ENCODE data around the gene CENPF.
"Not testable (repeated sequence)": the region's sequence is repeated elsewhere in the genome, so short reads cannot be mapped to it uniquely, and the experiment has no call there.

The CENPF gene

GRCh38 chr1:214660900-214661299, 57.9 kb downstream of the CENPF start:
- peak; percentile 90 for DNase-seq

DNA sequence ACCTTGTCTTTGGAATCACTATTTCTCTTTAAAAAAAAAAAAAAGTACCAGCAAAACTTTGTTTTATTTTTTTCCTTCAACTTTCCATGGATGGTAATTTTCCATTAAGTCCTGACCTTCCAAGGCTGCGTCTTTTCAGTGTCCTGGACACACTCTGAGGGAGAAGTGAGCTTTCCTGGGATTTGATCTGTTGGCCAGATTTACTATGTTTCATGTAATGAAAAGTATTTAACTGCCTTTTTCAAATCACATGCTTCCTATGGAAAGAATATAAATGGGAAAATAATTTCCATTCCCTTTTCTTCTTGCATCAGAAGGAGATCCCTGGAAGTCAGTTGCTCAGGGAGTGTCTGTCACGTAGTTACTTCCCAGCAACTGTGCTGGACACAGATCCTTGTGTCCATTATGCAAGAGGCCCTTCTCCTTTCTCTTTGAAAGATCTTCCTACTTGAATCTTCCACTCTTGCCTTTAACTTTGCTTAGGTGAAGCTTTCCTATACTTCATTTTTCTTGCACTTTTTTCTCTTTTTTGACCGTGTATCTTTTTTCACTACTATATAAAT, 59.3 kb downstream of the CENPF start:
- no peak for DNase-seq

DNA sequence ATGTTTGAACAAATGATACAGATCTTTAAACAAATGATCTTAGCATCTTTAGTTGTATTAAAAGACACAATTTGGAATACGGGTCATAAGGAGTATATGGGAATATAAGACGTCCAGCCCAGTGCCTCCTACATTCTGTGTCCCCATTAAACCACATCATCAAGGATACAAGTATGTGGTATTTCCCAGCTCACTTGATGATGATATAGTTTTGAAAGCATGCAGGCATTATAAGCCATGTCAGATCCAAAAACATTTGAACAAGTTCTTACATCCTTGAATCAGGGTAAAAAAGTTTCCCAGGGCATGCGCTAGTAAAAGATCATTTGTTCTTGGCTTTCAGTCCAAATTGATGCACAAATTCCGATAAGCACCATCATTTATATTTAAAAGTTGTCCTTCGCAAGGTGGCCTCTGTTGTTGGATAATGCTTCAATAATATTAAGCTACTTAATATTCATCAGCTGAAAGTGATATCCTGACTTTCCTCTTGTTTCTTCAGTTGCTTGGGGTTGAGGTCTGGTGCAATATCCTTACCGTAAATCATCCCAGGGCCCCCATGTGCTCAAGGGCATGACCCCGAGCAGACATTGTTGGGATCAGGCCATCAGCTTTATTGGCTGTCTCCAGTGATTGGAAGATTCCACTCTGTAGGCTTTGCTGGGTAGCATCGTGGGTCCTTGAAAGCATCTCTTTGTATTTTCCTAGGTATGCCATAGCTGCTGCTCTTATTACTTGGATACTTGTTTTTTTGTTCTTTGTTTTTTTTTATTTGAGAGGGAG, 61.8 kb downstream of the CENPF start:
- DNase-seq: peak; percentile 58

DNA sequence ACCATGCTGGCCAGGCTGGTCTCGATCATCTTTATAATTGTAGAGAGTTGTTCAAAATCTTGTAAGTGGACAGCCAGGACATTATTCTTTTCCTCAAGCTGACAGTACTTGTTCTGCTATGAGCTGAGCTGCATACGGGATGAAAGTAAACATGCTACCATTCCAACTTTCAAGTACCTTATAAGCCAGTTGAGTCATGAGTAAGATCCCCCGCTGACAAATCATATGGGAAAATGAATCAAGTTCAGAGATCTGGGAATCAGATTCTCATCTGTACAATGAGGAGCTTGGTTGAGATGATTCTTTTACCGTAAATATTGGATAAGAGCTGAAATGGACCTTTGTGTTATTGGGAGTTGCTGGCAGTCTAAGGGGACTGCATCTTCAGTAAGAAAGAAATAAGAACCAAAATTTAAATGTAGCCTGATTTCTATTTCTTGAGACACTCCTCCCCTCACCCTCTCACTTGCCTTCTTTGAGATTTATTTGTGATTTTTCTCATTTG, 62.7 kb downstream of the CENPF start:
- DNase-seq: peak; percentile 22

DNA sequence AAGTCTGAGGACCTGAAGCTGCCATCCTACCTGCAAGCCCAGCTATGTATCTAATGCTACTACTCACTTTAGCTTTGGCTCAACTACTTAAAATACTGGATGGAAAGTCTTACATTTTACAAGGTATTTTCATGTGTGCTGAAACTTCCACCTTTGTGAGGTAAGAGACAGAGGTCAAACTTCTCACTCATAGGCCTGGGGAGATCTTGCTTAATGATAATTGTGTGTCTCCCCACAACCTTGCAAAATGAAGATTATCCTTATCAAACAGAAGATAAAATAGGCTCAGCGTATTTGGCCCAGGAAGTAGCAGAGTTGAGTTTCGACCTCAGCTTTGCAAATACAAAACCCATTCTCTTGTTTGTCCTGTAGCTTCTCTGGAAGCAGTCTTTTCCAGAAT, 63.7 kb downstream of the CENPF start:
- DNase-seq: no peak

DNA sequence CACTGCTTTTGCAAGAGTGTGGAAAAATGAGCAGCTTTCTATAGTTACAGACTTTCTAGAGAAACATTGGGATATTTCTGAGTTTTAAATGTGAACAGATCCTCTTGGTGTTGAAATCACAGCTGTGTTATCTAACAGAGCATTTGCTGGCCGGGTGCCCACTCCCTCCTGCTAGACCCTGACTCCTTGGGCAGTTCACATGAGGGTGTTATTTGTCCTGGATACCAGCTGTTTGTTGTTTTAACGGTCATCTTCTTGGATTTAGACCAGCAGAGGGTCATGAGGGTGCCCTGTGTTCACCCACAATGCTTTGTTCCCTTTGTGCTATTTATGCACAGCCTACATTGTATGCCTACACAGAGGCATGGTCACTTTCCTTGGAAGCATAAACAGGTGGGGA, 67.1 kb downstream of the CENPF start:
- DNase-seq: peak; percentile 27

GRCh38 chr1:214673029-214673428, 70.0 kb downstream of the CENPF start:
- DNase-seq: not testable (repeated sequence)

DNA sequence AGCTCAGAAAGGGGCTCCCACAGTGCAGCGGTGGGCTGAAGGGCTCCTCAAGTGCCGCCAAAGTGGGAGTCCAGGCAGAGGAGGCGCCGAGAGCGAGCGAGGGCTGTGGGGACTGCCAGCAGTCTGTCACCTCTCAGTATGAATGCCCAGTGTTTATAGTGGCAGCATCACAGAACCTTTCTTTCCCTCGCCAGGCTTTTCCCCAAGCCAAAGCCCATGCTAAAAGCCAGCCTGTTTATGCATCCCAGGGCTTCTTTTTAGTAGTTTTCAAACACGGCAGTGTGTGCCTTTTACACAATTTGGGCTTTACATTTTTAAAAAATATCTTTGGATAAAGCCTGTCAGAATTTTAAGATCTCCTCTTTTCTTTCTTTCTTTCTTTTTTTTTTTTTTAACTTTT, 70.6 kb downstream of the CENPF start:
- no peak for DNase-seq

DNA sequence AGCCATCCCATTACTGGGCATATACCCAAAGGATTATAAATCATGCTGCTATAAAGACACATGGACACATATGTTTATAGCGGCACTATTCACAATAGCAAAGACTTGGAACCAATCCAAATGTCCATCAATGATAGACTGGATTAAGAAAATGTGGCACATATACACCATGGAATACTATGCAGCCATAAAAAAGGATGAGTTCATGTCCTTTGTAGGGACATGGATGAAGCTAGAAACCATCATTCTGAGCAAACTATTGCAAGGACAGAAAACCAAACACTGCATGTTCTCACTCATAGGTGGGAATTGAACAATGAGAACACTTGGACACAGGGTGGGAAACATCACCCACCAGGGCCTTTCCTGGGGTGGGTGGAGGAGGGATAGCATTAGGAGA, 72.5 kb downstream of the CENPF start:
- not testable (repeated sequence) for DNase-seq

DNA sequence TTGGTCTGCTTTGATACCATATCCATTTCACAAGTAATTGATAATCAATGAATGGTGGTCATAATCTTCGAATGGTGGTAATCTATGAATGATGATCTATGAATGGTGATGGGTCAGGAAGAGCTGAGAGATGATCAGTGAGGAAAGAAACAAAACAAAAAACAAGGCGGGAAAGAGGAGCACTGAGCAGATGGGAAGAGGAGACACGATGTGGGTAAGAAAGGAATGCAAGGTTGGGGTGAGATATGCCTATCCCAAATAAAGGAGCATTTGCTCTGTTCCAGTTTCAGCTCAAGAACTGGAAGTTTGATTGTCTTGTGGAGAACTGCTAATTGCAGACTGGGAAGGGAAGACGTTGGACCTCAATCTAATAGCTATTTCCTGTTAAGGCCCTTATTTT, 73.8 kb downstream of the CENPF start:
- no peak for DNase-seq

DNA sequence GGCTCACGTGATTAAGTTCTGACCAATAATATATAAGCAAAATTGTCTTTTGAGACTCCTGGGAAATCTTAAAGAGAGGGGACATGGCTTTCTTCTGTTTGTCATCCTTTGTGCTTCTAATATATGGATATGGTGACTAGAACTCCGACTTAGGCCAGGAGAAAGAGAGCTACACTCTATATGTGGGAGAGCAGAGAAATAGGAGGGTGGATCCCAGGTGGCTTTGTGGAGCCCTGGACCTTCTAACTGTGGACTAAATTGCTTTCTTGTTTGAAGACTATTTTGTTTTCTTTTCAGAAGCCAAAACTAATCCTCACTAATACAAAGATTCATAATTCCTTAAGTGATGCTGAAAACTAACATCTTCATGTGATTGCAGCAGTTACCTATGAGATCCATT, 75.0 kb downstream of the CENPF start:
- DNase-seq: no peak

GRCh38 chr1:214678386-214678785, 75.4 kb downstream of the CENPF start:
- no peak for DNase-seq

DNA sequence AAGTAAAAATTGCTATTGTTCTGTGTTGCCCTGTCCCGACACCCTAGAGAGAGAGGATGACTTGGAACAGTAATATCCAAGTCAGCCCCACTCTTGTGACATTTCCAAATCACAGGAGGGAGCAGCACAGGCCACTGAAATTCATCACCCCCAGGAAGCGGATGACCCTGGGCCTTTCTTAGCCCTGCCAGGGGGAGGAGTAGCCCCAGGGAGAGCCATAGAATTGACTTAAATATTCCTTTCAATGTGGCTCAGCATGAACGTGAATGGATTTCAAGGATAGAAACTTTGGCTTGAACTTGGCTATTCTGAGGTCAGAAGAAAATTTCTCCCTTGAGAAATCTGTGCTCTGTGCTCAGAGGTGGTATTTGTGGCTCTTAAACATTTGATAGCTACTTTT, 80.6 kb downstream of the CENPF start:
- no peak for DNase-seq

GRCh38 chr1:214685906-214686305, 82.9 kb downstream of the CENPF start:
- DNase-seq: peak; percentile 20

DNA sequence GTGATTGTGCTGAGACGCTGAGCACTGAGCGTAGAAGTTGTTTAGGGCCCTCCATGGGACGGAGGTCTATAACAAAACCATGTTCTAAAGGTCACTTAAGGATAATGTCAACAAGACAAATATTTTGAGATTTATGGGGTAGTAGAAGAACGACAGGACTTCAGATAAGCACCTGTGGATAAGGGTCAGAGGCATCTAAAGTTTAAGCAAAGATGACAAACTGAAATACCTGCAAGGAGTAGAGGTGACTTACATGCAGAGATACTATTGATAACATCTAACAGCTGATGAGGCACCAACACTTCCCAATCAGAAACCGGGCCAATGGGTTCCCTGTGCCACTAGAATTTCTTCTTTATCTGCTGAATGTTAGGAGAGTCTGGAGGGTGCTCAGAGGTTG, 83.5 kb downstream of the CENPF start:
- DNase-seq: no peak

DNA sequence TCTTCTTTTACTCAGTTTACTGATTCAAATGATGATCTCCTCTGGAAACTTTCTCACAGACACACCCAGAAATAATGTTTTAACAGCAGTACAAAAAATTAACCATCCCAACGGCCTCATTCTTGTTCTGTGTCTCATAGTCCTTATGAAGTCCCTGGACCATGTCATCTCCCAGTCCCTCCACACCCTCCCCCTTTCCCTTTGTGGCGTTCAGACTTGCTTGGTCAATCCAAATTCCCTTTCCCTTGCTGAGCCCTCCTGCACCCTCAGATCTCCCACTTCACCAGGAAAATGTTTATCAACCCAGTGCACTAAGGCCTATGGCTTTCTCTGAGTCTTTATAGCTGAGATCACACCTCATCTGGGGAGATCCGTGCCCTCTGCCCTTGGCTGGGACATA, 85.9 kb downstream of the CENPF start:
- DNase-seq: no peak

GRCh38 chr1:214694769-214695168, 91.8 kb downstream of the CENPF start:
- DNase-seq: no peak

DNA sequence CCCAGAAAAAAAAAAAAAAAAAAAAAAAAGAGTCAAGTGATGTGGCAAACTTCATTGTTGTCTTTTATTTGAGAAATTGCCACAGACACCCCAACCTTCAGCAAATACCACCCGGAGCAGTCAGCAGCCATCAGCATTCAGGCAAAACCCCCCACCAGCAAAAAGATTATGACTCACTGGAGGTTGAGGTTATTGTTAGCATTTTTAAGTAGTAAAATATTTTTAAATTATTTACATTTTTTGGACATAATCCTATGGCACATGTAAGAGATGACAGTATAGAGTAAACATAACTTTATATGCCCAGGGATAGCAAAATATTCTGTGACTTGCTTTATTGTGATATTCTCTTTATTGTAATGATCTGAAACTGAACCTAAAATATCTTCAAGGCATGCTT, 95.6 kb downstream of the CENPF start:
- DNase-seq: peak; percentile 43

- no peak for DNase-seq
Observed at GRCh38 chr1:214700437-214700836, 97.4 kb downstream of the CENPF start.

DNA sequence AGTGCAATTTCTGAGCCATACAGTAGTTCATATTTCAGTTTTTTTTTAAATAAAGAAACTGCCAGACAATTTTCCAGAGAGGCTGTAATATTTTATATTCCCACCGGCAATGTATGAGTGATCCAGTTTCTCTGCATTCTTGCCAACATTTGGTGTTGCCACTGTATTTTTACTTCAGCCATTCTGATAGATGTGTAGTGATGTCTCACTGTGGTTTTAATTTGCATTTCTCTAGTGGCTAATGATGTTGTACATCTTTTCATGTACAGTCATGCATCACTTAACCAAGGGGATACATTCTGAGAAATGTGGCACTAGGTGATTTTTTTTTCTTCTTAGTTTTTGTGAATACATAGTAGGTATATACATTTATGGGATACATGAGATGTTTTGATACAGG, 99.6 kb downstream of the CENPF start:
- DNase-seq: peak; percentile 69

- DNase-seq: peak; percentile 76
Observed at GRCh38 chr1:214707306-214708087, 104.5 kb downstream of the CENPF start.

GRCh38 chr1:214708321-214708955, 105.4 kb downstream of the CENPF start:
- peak; percentile 27 for DNase-seq

GRCh38 chr1:214709241-214709640, 106.2 kb downstream of the CENPF start:
- no peak for DNase-seq

Measured in fibroblast of skin of abdomen (primary cell).